ENCODE results near the gene YAE1.

GRCh38 chr7:39583539-39583938 is 17.3 kb downstream of the YAE1 start:
- TF ChIP-seq CTCF (conservative IDR thresholded peaks at IDR 0.05), result no peak
- no peak for TF ChIP-seq EZH2 (IDR thresholded peaks at IDR 0.05; ENCODE audit: low read depth)

Measured in PC-9 (cell line).